UCSD-AML1 (cell line): ENCODE measurements around the gene SLC6A6.

Source experiments
- DNase-seq: peaks from one replicate; lab custom pipeline; 2025; ENCODE audit not compliant: unreplicated experiment; lab: John Stamatoyannopoulos, UW

The SLC6A6 gene

DNA sequence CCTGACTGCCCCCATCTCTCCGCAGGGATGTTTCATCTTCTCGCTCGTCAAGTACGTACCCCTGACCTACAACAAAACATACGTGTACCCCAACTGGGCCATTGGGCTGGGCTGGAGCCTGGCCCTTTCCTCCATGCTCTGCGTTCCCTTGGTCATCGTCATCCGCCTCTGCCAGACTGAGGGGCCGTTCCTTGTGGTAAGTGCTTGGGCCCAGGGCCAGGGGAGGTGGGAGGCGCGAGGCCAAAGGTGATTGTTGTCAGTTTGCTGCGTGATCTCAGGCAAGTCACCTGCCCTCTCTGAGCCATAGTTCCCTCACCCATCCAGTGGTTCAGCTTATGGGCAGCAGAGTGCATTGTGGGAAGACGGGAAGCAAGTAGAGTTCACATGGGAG lies 79.2 kb downstream of the SLC6A6 start:
- DNase-seq, result no peak

GRCh38 chr3:14482271-14482721 lies 79.9 kb downstream of the SLC6A6 start:
- DNase-seq, result no peak

- no peak for DNase-seq
Observed at GRCh38 chr3:14483286-14483685, 80.9 kb downstream of the SLC6A6 start.

DNA sequence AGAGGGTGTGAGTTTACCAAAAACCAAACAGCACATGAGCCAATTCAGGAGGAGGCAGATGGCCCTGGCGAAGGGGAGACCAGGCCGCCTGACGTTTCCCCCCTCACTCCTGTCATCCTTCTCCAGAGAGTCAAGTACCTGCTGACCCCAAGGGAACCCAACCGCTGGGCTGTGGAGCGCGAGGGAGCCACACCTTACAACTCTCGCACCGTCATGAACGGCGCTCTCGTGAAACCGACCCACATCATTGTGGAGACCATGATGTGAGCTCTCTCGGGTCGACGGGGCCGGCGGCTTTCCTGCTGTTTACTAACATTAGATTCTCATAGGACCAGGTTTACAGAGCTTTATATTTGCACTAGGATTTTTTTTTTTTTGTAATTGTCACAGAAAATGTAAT lies 82.3 kb downstream of the SLC6A6 start:
- no peak for DNase-seq

- no peak for DNase-seq
Observed at GRCh38 chr3:14485981-14486380, 83.6 kb downstream of the SLC6A6 start.

DNA sequence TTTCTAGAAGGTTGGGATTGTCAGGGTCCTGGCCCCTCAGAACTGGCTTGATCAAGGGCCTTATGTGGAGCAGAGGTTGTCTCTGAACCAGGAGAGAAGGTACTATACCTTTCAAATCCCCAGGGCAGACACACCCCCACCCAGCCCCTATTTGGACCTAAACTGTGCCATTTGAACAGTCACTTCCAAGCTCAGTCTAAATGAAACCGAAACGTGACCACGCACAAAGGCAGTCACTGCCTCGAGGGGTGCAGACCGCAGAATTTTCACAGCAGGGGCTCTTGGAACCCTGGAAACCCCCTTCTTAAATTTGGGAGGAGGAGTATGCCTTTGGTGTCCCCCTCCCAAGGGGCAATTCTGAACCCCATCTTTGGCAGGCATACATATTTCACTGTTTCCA lies 84.1 kb downstream of the SLC6A6 start:
- no peak for DNase-seq

GRCh38 chr3:14487086-14487485 lies 84.7 kb downstream of the SLC6A6 start:
- DNase-seq, result no peak

DNA sequence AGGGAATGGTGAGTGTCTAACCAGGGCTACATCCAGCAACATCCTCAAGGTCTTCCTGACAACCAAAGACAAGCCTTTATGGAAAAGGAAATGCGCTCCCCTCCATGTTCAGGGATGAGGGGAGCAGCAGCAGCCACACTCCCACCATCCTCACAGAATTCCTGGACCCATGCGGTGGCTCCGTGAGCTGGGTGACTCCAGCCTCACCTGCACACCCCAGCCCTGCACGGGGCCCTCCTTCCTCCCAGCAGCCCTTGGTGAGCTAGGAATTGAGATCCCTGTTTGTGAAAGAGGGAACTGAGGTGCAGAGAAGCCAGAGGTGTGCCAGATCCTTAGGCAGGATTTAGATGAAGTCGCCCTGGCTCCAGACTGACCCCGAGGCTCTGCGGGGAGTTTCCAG lies 85.4 kb downstream of the SLC6A6 start:
- DNase-seq, result no peak

GRCh38 chr3:14488286-14489041 lies 86.1 kb downstream of the SLC6A6 start:
- DNase-seq, result no peak

GRCh38 chr3:14489641-14490040 lies 87.2 kb downstream of the SLC6A6 start:
- no peak for DNase-seq

GRCh38 chr3:14490255-14490654 lies 87.8 kb downstream of the SLC6A6 start:
- DNase-seq, result no peak

DNA sequence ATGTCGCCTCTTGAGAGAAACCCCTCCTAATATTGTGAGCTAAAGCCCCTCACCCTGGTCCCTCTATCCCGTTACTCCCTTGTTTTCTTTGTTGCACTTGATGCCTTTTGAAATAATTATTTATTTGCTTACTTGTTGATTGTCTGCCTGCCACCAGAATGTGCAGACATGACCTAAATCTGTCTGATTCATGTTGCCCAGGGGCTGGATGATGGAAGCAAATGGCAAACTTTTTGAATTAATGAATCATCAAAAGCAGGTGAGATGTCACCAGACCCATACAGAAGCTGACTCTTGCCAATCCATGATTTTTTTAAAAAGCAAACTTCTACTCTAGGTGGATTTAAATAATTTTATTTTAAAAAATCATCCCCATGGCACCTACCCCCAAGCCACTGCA lies 88.4 kb downstream of the SLC6A6 start:
- DNase-seq, result no peak

- no peak for DNase-seq
Observed at GRCh38 chr3:14491396-14492190, 89.2 kb downstream of the SLC6A6 start.

DNA sequence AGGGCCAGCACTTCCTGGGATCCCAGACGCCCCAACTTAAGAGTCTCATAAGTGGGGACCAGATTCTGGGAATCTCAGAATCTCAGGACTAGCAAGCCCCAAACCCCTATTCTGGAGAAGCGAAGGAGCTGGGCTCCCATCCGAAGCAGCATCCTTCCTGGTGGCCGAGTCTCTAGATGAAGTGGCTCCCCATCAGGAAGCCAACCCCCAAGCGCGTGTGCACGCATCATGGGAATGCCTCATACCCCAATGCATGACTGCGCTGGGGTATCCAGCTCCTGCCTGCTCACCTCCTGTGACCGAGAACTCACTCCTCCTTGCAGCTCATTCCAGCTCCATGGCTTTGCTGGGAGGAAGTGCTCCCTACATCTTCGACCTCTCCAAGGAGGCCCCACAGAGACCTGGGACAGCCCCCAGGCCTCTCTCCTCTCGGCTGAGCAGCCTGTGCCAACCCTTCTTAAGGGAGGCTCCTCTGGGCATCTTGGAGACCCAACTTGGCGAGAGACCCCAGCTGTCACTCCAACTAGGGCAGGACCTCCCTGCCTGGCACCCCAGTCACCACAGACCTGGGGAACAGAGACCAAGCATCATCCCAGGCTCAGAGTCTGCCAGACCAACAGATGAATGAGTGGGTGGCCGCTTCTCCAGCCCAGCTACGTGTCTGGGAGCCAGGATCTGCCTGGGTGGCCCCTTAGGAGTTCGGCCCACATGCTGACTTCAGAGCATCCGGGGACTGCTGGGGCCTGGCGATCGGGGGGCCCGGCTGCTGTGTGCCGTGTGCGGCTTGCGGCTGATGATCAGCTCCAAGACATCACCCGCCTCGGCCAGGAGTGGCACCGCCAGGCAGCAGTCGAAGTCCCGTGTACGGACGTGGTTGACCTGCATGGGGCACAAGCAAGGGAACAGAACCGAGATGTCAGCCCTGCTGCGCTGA lies 90.8 kb downstream of the SLC6A6 start:
- no peak for DNase-seq

DNA sequence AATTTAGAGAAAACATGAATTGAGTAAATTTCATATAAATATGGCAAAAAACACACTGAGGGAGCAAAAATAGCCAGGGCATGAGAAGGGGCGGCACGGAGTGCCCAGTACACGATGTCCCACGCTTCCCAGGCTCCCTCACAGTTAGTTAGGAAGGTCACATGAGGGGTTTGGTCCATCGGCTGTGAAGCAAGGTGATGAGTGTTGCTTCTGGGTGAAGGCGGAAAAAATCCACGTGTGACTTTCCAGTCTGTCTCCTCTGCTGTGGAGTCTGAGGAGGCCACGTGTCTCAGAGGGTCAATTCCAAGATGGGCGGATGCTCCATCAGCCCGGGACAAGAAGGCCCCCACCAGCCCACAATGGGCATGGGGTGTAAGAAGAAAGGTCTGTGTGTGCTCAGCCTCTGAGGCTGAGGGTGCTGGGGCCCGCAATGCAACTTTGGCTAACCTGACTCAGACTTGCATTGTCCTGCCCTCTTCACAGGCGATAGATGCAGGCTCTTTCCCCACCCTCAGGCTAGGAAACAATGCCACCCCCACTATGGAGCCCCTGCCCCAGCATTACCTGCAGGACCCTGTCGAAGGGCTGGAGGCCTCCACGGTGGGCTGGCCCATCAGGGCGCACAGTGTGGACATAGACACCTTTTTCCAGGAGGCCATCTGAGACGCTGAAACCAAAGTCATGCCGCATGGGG lies 92.0 kb downstream of the SLC6A6 start:
- DNase-seq, result no peak

- DNase-seq, result no peak
Observed at GRCh38 chr3:14494973-14495300, 92.5 kb downstream of the SLC6A6 start.

DNA sequence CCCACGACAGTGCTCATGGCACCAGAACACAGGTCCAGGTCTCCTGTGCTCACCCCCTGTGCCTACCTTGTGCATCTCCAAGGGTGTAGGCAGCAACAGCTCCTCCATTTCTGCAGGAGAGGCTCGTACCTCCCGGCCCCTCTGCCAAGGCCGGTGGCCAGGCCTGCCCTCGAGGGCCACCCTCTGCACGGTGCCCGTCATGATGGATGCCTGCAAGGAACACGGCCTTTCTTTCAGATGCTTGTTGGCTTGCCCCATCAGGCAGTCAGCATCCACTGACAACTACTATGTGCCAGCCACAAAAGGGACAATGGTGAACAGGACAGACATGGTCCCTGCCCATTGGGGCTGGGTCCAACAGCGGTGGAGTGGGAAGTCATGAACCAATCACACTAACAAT lies 93.9 kb downstream of the SLC6A6 start:
- DNase-seq, result no peak

GRCh38 chr3:14497321-14497720 lies 94.9 kb downstream of the SLC6A6 start:
- no peak for DNase-seq

DNA sequence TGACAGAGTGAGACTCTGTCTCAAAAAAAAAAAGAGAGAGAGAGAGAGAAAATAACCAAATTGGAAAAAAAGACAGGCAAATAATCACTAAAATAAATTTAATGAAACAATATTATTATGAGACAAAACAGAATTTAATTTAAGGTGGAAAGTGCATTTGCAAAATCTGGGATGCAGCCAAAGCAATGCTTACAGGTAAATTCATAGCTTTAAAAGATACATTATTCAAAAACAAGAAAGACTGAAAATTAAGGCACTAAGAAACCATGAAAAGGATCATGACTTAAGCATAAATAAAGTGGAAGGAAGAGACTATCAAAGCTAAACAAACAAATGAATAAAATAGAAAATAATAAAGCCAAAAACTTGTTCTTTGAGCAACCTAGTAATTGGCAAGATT lies 100.1 kb downstream of the SLC6A6 start:
- DNase-seq, result no peak

GRCh38 chr3:14503033-14503705 lies 100.8 kb downstream of the SLC6A6 start:
- DNase-seq, result no peak
